NCI-H1092 treated with DMSO at 0.1 percent for 48 hours (cell line): ENCODE data around the gene PLSCR4.
A peak's percentile ranks its signal among the peaks of the same experiment; 100 is the strongest.

Experiments
- DNase-seq: peaks from one replicate; lab custom pipeline; 2025; lab: John Stamatoyannopoulos, UW

PLSCR4 gene

DNA sequence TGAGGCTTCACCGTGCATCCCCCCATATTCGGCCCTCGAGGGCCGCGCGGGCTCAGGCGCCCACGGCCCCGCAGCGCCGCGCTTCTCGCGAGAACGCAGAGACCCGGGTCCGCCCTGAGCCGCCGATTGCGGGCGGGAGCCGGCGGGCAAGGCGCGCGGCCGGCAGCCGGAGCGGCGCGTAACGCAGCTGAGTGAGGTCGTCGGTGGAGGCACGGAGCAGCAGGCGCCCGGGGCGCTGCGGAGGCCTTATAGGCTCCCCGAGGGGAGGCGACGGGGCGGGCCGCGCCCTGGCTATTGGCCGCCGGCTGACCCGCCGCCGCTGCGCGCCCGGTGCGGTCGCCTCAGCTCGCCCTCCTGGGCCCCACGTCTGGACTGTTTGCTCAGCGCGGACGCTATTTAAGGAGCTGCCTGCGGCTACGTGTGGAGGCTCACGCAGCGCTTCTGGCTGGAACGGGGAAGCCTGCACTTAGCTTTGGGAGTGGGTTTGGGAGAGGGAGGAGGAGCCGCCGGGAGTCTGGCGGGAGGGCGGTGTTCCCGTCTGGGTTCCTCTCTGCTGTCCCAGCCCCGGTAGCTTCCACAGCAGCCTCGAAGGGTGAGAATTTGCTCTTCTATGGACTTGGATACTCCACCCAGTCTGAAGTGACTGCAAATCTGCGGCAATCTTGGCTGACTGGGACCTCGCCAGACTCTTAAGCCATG lies 89.8 kb downstream of the PLSCR4 start, which contains the start of gene PLOD2:
PLOD2 (minus strand) TSS at position 221 of the 699 bp plus-strand sequence; CDS start at position 26, 195 bp downstream.
- no peak for DNase-seq

DNA sequence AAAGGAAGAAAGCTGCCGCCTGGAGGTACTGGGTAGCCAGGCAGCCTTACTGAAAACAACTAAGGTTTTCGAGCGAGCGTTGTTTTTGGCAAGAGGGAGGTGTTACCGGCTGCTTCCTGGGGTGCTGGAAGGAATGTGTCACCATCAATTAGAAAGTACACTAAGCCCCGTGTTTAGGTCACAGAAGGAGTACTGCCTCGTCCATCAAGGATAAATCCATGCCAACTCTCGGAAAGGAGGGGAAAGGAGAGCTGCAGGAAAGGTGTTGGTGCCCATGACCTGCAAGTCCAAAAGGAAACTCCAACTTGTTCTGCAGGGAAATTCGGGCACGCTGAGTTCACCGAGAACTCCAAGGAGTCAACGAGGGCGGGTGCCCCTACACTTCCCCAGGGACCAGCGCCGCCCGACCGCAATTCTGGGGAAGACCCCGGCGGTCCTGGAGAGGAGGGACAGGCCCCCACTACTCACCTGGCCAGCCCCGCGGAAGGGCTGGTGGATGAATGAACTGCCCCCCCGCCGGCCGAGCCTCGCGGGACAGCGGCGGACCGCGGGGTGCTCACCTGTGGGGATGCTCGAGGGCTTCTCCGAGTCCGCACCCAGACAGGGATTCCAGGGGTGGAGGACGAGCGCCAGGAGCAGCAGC lies 90.5 kb downstream of the PLSCR4 start:
- peak; percentile 3 for DNase-seq

DNA sequence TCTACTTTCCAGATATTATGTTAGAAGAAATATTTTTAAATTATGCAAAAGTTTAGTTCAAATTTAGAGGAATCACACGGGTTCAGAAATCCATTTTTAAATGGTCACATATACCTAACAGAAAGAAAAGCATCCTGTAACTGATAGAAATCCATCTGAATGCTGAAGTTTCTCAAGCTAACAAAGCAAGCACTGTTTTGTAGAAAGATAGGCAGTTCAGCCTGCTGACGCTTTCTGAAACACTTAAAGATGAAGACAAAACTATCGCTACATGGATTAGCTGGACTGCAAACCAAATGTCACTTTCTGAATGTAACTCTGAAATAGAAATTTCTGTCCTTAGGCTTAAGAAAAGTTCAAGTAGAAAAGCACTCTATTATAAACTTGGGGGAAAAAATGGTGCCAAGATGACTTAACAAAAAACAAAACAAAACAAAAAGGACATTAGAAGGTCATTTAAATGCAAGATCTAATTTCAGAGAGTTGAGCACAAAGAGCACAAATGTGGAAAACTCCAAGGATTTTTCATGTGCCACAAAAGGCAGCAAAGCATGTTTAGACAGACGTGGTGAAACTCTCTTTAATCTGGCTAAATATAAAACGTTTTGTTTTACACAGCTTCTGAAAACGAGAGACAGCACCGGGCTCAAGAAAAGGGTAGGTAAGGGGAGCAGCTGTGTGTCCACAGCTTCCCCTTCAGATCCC lies 91.1 kb downstream of the PLSCR4 start:
- DNase-seq: no peak

DNA sequence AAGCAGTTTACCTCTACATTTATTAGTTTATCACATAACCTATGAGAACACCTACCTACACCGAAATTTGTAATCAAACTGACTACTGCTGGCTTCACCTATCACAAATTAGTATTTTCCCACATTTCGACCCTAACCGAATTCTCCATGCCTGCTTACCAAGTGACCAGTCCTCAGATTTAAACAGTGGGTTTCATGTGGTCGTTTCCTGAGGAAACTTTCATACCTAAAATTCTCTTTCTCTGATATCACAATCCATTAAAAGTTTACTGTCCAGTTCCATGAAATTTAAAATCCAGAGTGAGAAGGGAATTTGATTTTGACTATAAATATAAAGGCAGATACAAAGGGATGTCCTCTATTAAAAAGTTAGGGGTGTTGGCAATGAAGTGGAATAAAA lies 91.9 kb downstream of the PLSCR4 start:
- no peak for DNase-seq

DNA sequence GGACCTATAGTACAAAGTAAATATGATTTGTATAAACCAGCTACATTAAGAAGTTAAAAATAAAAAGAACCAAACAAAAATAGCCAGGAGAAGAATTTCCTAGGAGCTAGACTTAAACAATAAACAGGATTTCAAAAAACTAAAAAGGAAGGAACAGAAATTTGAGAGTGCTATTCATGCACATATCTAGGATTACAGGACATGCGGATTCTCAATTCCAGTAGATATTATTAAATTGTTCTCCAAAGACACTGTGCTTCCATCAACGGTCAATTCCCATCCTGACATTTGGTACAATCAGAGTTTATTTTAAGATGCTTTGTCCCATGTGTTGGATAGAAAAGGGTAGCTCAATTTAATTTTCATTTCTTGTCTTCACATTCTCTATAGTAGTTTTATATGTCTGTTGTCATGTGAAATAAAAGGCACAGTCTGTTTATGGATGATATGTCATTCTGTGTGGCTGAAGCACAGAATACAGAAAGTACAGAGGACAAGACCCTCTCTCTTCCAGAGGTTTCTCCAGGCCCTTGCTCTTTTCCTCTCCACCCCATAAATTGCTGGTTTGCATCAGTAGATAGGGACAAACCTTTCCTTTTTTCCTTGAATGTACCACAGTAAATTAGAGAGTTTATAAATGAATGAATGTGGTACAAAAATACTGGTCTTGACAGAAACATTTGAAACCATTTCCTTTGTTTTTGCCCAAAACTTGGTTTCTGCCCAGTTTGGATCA lies 93.4 kb downstream of the PLSCR4 start:
- no peak for DNase-seq

DNA sequence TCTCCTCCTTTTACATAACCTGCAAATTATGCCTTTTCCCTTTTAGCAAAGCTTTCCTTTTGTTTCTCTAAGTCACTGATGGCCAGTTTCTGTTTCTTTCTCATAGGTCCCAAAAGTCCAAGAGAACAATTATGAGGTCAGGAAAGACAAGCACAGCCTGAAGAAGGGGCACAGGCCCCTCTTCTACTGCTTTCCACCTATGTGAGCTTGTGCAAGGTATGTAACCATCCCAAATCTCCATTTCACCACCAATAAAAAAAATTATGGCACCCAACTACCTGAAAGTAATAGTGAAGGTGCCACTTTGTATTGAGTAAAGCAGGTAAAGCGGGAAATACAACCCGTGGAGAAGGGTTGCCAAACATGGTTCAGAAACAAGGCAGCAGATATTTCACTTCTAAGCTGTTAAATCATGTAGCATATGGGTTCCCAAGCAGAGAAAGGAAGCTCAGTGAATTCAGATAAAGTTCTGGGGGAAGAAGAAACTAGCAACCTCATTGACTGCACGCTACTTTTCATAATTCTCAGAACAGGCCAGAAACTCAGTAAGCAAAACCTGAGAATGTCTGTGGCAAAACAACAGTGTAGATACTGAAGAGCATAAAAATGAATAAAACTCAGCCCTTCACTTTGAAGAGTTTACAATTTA lies 94.1 kb downstream of the PLSCR4 start:
- no peak for DNase-seq

DNA sequence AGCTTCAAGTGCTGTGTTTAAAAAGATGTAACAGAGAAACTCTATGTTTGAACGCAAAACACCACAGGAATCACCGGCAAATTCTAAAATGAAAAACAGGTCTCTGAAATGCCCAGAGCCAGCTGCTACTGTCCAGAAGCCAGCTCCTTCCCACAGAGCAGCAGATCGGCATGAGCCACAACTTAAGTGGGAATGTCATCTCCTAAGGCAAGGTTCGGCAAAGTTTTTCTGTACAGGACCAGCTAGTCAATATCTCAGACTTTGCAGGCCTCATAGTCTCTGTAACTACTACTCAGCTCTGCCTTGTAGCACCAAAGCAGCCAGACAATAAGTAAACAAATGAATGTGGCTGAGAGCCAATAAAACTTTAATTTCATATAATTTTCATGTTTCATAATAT lies 94.8 kb downstream of the PLSCR4 start:
- no peak for DNase-seq

DNA sequence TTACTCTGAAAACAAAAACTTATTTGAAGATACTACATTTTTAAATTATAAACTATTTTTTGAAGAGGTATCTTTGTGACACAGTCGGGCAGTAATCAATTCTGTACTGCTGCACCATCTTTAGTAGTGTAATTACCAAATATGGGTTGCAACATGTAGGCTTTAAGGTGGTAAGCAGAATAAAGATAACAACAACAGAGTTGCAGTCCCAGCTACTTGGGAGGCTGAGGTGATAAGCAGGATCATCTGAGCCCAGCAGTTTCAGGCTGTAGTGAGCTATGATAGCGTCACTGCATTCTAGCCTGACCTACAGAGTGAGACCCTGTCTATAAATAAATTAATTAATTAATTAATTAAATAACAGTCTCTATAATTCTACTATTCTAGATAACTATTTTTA lies 95.9 kb downstream of the PLSCR4 start:
- DNase-seq: no peak

DNA sequence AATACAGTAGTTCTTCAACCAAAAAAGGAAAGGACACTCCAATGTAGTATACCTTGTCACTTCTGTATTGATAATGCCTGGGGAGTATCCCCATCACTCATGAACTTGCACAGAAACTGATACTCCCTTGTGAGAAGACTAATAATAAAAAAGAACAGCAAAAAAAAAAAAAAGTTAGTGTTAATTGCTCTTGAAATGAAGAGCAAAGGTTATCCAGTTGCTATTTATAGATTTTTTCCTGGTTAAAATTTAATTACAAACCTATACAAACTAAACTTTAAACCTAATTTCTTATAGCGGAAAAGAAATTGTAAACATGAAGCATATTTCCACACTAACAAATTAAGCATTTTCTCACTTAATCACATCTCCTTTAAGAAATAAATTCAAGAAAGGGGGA lies 96.6 kb downstream of the PLSCR4 start:
- no peak for DNase-seq

DNA sequence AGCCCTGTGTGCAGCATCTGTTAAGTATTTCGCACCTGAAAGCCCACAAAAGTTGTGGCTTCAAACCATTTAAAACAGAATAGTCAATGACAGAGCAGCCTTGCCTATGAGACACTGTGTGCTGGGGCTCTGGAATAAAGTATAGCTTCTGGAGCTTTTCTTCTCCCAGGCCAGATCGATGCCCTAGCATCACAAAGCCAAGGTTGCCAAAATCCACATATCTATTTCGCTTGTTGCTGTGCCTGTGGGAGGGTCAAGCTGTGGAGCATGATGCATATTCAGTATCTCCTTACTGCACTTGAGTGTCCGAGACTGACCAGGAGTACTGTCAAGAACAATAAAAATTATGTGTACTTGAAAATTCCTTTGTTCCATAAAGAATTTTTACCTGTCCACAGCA lies 97.5 kb downstream of the PLSCR4 start:
- no peak for DNase-seq

DNA sequence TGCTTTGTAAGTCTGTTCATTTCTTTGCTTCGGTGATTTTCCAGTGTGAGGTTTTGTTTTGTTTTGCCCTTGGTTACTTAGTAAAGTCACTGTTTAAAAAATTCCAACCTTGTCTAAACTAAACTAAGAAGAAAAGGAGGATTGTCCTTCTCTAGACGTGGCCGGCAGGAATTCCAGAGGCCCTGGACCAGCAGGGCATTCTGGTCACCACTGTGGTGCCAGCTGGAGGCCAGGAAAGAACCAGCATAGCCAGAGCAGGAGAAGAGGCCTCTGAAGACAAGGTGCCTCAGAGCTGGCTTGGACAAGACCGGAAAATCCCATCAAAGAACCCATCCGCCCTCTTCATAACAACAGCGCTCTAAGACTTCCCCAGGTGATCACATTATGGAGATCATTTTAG lies 98.1 kb downstream of the PLSCR4 start:
- DNase-seq: no peak

DNA sequence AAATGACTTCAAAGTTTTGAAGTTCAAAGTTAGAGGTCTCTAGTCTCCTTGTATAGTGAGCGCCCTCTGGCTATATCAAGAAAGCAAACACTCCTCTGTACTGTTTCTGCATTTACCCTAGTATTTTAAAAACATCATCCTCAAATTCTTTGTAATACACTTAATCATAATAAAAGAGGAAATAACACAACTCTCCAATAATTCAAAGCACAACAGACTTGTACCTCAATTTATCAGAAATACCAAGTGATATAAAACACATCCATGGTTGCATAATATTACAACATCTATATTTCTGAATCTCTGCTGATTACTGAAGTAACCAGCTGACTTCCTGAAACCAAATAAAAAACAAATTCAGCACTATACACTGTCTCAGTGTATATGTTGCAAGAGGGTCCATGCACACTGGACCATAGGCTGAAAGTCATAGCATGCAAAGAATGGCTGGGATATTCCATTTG lies 102.4 kb downstream of the PLSCR4 start:
- DNase-seq: no peak

DNA sequence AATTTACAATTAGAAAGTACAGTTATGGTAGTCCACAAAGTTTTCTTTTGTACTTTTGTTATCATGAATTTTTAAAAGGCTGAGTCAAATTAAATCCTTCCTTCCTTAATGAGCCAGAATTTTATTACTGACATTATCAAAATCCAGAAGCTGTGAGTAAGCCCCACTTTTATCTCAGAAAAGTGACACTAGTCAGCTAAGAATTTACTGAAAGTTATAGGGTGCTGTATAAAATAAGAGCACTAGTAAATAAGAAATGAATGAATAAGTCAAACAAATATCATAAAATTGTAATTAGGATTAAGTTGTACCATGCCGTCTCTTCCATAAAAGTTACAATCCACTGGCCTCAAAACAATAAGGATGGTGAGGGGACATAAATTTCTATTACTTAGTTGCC lies 105.3 kb downstream of the PLSCR4 start:
- DNase-seq: no peak

DNA sequence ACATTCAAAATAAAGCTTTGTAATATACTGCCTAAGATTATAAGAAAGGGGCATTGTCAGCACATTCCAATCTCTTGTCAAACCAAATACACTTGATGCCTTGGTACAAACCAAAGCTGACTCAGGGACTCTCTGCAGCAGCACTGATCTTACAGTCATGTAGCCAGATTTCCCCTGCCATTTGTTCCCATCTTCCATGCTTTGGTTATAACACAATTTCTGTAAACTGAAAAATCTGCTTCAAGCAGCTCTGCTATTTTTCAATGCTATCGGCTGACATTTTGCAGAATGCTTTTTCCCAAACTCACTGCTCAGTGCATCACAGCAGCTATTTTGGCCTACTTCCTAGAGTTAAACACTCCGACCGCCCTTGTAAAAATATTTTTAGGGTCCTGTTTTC lies 108.1 kb downstream of the PLSCR4 start:
- no peak for DNase-seq
